HepG2 (cell line): ENCODE data around the gene DYNC2H1. TPM values are rescaled to one million over a fixed set of nuclear protein-coding genes. Genes with fewer than 3 reads are reported as not detected.

Experiments
- HOXD1 ChIP-seq: sonication (generic); formaldehyde crosslinking; IDR thresholded peaks from 2 replicates; pipeline ENCODE4 v1.5.0; 2020; ENCODE audit warnings: missing genetic modification reagents
- JDP2 ChIP-seq: sonication (generic); formaldehyde crosslinking; IDR thresholded peaks from 2 replicates; pipeline ENCODE4 v1.8.1; 2022; ENCODE audit warnings: missing genetic modification reagents, borderline replicate concordance
- KIAA2018 ChIP-seq: sonication (generic); formaldehyde crosslinking; IDR thresholded peaks from 2 replicates; pipeline ENCODE4 v1.5.0; 2020; ENCODE audit warnings: mild to moderate bottlenecking, missing genetic modification reagents, borderline replicate concordance
- KLF16 ChIP-seq, 2 experiments: sonication (generic) in 1 of 2; formaldehyde crosslinking in 1 of 2; IDR thresholded peaks; 2 replicates each; pipeline versions ENCODE4 v1.6.1 to v1.8.0; 2016 to 2023; ENCODE audit warnings: missing genetic modification reagents in 2 of 2, missing compliant biosample characterization in 1 of 2
- STAG1 ChIP-seq: sonication (generic); formaldehyde crosslinking; IDR thresholded peaks from 2 replicates; pipeline ENCODE4 v1.4.0; 2020; ENCODE audit warnings: missing genetic modification reagents
- ZNF382 ChIP-seq: sonication (generic); formaldehyde crosslinking; IDR thresholded peaks from 2 replicates; pipeline ENCODE4 v1.5.0; 2020; ENCODE audit warnings: missing genetic modification reagents, mild to moderate bottlenecking, borderline replicate concordance
- polyA plus RNA-seq, 8 experiments: library from polyadenylated mRNA; depleted of rRNA in 3 of 8; stranded (reverse) in 7 of 8; unstranded in 1 of 8; fragments of >200 nt; fragmentation: Illumina TruSeq in 4 of 8; extraction: Trizol in 4 of 8; gene quantifications; 2 replicates each; pipeline versions ENCODE4 v1.2.1 to v1.2.3, GENCODE V29; 2011 to 2016; ENCODE audit warnings: low read depth in 4 of 8, missing spikeins in 1 of 8, mixed read lengths in 1 of 8; ENCODE audit not compliant: insufficient read depth in 1 of 8
- total RNA-seq, 5 experiments: library from RNA; depleted of rRNA; stranded (reverse); fragments of >200 nt; fragmentation: Illumina TruSeq; extraction: Trizol; gene quantifications; 2 replicates each; pipeline ENCODE4 v1.2.3, GENCODE V29; 2016; ENCODE audit warnings: low read depth in 1 of 5

DYNC2H1 gene
- total and polyA plus RNA-seq, 2 of the 13 experiments (the other 11 are each of a cell fraction or from before 2014, with no cell fraction given): 0.49 to 0.66 TPM

GRCh38 chr11:103326070-103326794 is 217.0 kb downstream of the DYNC2H1 start (continued):
- TF ChIP-seq ZNF382 (CRISPR knock-in tag) (no peak), KLF16 (CRISPR knock-in tag; IDR thresholded peaks at IDR 0.05) (no peak), STAG1 (peak; percentile 50), JDP2 (CRISPR knock-in tag) (no peak), KIAA2018 (CRISPR knock-in tag) (no peak), HOXD1 (CRISPR knock-in tag) (no peak)
